Keratinocyte (primary cell): ENCODE results near the gene SETDB1.

Source experiments
- CTCF ChIP-seq, 3 experiments: IDR thresholded peaks in 1 of 3; conservative IDR thresholded peaks in 1 of 3; optimal IDR thresholded peaks in 1 of 3; 2 replicates in 2 of 3; 3 replicates in 1 of 3; pipeline versions ENCODE3 to v1.5.1; 2011; ENCODE audit warnings: low read length in 3 of 3, mild to moderate bottlenecking in 3 of 3, moderate library complexity in 2 of 3, control low read depth in 1 of 3, inconsistent platforms in 1 of 3; ENCODE audit not compliant: insufficient read depth in 2 of 3; ENCODE audit errors: extremely low read depth in 1 of 3
- EZH2 ChIP-seq: IDR thresholded peaks from one replicate; pipeline ENCODE4 v1.6.1; 2012; ENCODE audit warnings: inconsistent platforms, mild to moderate bottlenecking, low read length, moderate library complexity

GRCh38 chr1:150928286-150928685, 2.1 kb downstream of the SETDB1 start:
- TF ChIP-seq CTCF (optimal IDR thresholded peaks at IDR 0.05 in 1 of 3, IDR thresholded peaks at IDR 0.05 in 1 of 3, conservative IDR thresholded peaks at IDR 0.05 in 1 of 3; ENCODE audit: extremely low read depth in 1 of 3, insufficient read depth in 2 of 3, low read length in 3 of 3) = no peak
- TF ChIP-seq EZH2 = no peak
